Loucy (cell line): Measurements from ENCODE around the gene RILPL1.
"Not testable (repeated sequence)": the region's sequence is repeated elsewhere in the genome, so short reads cannot be mapped to it uniquely, and the experiment has no call there.

ENCODE experiments used
- H2AFZ ChIP-seq: fragments of 200-600 bp; sonication (generic); 2 replicates; pipeline ENCODE4 v1.6.0; 2016; ENCODE audit warnings: antibody characterized with exemption, mild to moderate bottlenecking, low read length, moderate library complexity
- H3F3A ChIP-seq: fragments of 200-600 bp; 2 replicates; pipeline ENCODE4 v1.6.0; 2016; ENCODE audit warnings: antibody characterized with exemption, low read depth, mild to moderate bottlenecking
- H3K27me3 ChIP-seq: fragments of 200-600 bp; sonication (generic); 2 replicates; pipeline ENCODE4 v1.6.1; 2014; ENCODE audit warnings: low read length, mild to moderate bottlenecking; ENCODE audit not compliant: insufficient read depth, poor library complexity, severe bottlenecking
- H3K36me3 ChIP-seq: fragments of 200-600 bp; sonication (generic); 2 replicates; pipeline ENCODE4 v1.6.1; 2016; ENCODE audit warnings: low read length; ENCODE audit not compliant: insufficient read depth
- H3K4me1 ChIP-seq: fragments of 200-600 bp; sonication (generic); 2 replicates; pipeline ENCODE4 v1.5.1; 2014; ENCODE audit warnings: low read length, mild to moderate bottlenecking; ENCODE audit not compliant: insufficient read depth, poor library complexity, severe bottlenecking
- H3K4me2 ChIP-seq: fragments of 200-600 bp; sonication (generic); 2 replicates; pipeline ENCODE4 v1.6.0; 2014; ENCODE audit warnings: antibody characterized with exemption, low read length, low read depth, mild to moderate bottlenecking; ENCODE audit not compliant: poor library complexity, severe bottlenecking
- H3K4me3 ChIP-seq: fragments of 200-600 bp; sonication (generic); 2 replicates; pipeline ENCODE4 v1.5.1; 2014; ENCODE audit warnings: low read length, mild to moderate bottlenecking, mixed read lengths; ENCODE audit not compliant: poor library complexity, severe bottlenecking
- H3K79me2 ChIP-seq: fragments of 200-600 bp; sonication (generic); 2 replicates; pipeline ENCODE4 v1.6.1; 2014; ENCODE audit warnings: low read length; ENCODE audit not compliant: insufficient read depth
- H3K9ac ChIP-seq: fragments of 200-600 bp; sonication (generic); 2 replicates; pipeline ENCODE4 v1.6.0; 2014; ENCODE audit warnings: mild to moderate bottlenecking, low read depth, low read length, moderate library complexity; ENCODE audit not compliant: poor library complexity, severe bottlenecking
- H3K9me2 ChIP-seq: fragments of 200-600 bp; sonication (generic); replicated peaks from 2 replicates; pipeline ENCODE4 v1.6.1; 2016; ENCODE audit warnings: low read depth, low read length, mixed read lengths
- H3K9me3 ChIP-seq: fragments of 200-600 bp; sonication (generic); 2 replicates; pipeline ENCODE4 v1.6.1; 2014; ENCODE audit warnings: mild to moderate bottlenecking, antibody characterized with exemption, low read length, low read depth; ENCODE audit not compliant: insufficient read depth
- H4K20me1 ChIP-seq: fragments of 200-600 bp; sonication (generic); 2 replicates; pipeline ENCODE4 v1.6.0; 2014; ENCODE audit warnings: antibody characterized with exemption, low read length, mild to moderate bottlenecking; ENCODE audit not compliant: insufficient read depth, poor library complexity, severe bottlenecking
- CTCF ChIP-seq: fragments of 200-600 bp; sonication (generic); conservative IDR thresholded peaks from 2 replicates; pipeline ENCODE4 v1.5.1; 2014; ENCODE audit warnings: mild to moderate bottlenecking, antibody characterized with exemption, low read length
- EZH2phosphoT487 ChIP-seq: fragments of 200-600 bp; IDR thresholded peaks from 2 replicates; pipeline ENCODE4 v1.6.1; 2018; ENCODE audit warnings: antibody characterized with exemption, mild to moderate bottlenecking, moderate library complexity, borderline replicate concordance

The RILPL1 gene

GRCh38 chr12:123543541-123543940, 10.0 kb upstream of the RILPL1 start:
- Histone ChIP-seq H2AFZ (no peak overlapping the region), H3K9me2 (no peaks in the 10 kb centered on the region)

GRCh38 chr12:123540899-123541662, 7.6 kb upstream of the RILPL1 start:
- H2AFZ ChIP-seq = no peak overlapping the region
- no peak overlapping the region for H3K4me2 ChIP-seq
- no peaks in the 10 kb centered on the region for H3K9me2 ChIP-seq
- TF ChIP-seq CTCF (no peak), EZH2phosphoT487 (no peak)
- H3K4me3 ChIP-seq = no peak overlapping the region
- no peaks in the 10 kb centered on the region for H3K4me1 ChIP-seq
- no peaks in the 10 kb centered on the region for H3K27me3 ChIP-seq
- H3F3A ChIP-seq = no peaks in the 10 kb centered on the region
- no peak overlapping the region for H3K9ac ChIP-seq
- H3K79me2 ChIP-seq = no peaks in the 10 kb centered on the region
- no peaks in the 10 kb centered on the region for H3K36me3 ChIP-seq
- H3K9me3 ChIP-seq = no peaks in the 10 kb centered on the region
- H4K20me1 ChIP-seq = no peaks in the 10 kb centered on the region

More at GRCh38 chr12:123543541-123543940, 10.0 kb upstream of the RILPL1 start:
- Histone ChIP-seq H3K4me3 (no peak overlapping the region), H3K9me3 (no peaks in the 10 kb centered on the region), H3K36me3 (no peaks in the 10 kb centered on the region), H3K27me3 (no peaks in the 10 kb centered on the region), H3K79me2 (no peaks in the 10 kb centered on the region), H3K9ac (no peak overlapping the region), H3K4me1 (no peaks in the 10 kb centered on the region), H4K20me1 (no peaks in the 10 kb centered on the region), H3F3A (no peaks in the 10 kb centered on the region), H3K4me2 (no peak overlapping the region)
- TF ChIP-seq CTCF (no peak), EZH2phosphoT487 (no peak)

GRCh38 chr12:123535952-123536351, 2.4 kb upstream of the RILPL1 start:
- not testable (repeated sequence) for H3K9me2 ChIP-seq, H3F3A ChIP-seq, H4K20me1 ChIP-seq

More at GRCh38 chr12:123535952-123536351, 2.4 kb upstream of the RILPL1 start:
- not testable (repeated sequence) for H3K4me3 ChIP-seq, H3K4me2 ChIP-seq, H3K79me2 ChIP-seq, H3K9me3 ChIP-seq, H2AFZ ChIP-seq, H3K36me3 ChIP-seq, H3K4me1 ChIP-seq, H3K9ac ChIP-seq, H3K27me3 ChIP-seq
